Measurements from ENCODE around the gene CR1.
"Not testable (repeated sequence)": the region's sequence is repeated elsewhere in the genome, so short reads cannot be mapped to it uniquely, and the experiment has no call there.

Gene CR1

DNA sequence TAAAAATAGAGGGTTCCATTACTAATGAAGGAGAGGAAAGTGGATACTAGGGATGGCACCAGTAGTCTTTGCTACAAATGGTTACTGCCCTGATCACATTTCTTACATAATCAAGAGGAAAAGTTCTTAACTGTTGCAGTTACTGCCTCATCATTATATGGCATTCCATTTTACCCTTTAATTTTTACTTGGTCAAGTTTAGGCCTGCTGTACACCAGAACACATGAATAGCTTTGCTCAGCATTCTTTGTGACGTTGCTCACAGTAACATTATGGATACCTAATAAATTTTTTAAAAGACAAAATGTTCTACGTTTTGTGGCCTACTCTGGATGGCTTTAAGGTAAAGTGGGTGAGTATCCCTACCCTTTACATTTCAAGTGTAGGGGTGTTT lies 110.4 kb downstream of the CR1 start:
- no peak for TF ChIP-seq ZFX (IDR thresholded peaks at IDR 0.05; ENCODE audit: borderline replicate concordance)
- TF ChIP-seq, protein P1, sequence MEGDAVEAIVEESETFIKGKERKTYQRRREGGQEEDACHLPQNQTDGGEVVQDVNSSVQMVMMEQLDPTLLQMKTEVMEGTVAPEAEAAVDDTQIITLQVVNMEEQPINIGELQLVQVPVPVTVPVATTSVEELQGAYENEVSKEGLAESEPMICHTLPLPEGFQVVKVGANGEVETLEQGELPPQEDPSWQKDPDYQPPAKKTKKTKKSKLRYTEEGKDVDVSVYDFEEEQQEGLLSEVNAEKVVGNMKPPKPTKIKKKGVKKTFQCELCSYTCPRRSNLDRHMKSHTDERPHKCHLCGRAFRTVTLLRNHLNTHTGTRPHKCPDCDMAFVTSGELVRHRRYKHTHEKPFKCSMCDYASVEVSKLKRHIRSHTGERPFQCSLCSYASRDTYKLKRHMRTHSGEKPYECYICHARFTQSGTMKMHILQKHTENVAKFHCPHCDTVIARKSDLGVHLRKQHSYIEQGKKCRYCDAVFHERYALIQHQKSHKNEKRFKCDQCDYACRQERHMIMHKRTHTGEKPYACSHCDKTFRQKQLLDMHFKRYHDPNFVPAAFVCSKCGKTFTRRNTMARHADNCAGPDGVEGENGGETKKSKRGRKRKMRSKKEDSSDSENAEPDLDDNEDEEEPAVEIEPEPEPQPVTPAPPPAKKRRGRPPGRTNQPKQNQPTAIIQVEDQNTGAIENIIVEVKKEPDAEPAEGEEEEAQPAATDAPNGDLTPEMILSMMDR (IDR thresholded peaks at IDR 0.05): no peak

DNA sequence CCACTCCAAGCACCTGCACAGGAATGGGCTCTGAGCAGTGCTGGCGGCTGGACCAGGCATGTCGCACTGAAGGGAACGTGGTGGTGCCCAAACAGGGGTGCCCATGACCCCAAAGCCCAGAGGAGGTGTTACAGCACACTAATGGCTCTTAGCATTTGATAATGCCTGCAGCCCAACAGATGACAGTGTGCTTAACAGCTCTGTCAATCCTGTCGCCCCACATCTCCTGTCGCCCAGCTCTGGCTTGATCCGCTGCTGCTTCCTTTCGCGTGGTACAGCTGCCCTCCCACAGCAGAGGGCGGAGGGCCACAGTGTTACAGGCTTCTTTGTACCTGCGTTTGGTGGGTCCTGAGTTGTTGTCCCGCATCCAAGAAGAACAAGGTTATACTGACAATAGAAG lies 116.8 kb downstream of the CR1 start:
- no peak for TF ChIP-seq ZFX (IDR thresholded peaks at IDR 0.05; ENCODE audit: borderline replicate concordance)
- TF ChIP-seq, protein P1 (IDR thresholded peaks at IDR 0.05): no peak
- no peak overlapping the region for H3K27ac ChIP-seq

More for the DNA sequence above, 110.4 kb downstream of the CR1 start:
- no peak overlapping the region for H3K27ac ChIP-seq

DNA sequence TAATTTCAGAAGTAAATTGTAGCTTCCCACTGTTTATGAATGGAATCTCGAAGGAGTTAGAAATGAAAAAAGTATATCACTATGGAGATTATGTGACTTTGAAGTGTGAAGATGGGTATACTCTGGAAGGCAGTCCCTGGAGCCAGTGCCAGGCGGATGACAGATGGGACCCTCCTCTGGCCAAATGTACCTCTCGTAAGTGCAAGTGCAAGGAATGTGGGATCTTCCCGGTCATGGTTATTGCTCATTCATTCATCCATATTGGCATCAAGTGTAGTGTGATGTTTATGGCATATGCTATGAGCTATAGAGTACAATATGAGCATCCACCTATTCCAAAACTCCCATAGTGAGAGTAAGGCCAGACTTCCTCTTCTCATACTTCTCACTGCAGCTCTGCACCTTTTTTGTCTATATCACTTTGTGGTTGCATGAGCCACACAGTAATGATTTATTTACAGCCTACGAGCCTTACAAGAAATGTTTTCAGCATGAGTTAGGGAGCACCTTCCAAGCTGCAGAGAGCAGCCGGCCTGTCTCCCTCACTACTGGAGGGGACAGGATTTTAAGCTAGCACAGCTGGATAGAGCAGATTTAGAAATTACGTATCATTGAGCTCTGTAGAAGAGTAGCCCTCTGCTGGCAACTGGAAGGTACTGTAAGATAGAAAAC lies 124.0 kb downstream of the CR1 start:
- TF ChIP-seq ZFX (IDR thresholded peaks at IDR 0.05; ENCODE audit: borderline replicate concordance): no peak
- TF ChIP-seq, protein P1 (IDR thresholded peaks at IDR 0.05): peak; percentile 92
- H3K27ac ChIP-seq: no peak overlapping the region

DNA sequence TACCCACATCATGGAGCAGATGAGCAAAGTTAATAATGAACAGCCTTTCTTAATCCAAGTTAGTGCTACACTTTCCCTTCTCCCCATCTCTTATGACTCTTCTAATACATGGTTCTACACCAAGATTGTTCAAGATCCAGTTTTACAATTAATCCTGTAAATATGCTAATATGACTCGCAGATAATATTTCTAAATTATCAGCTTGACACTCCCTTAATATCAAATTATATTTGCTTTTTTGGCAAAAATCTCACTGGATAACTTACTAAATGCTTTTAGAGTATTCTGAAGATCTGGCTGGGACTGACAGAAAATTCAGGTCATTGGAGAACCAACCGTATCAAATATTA lies 124.6 kb downstream of the CR1 start:
- TF ChIP-seq, protein P1 (IDR thresholded peaks at IDR 0.05): peak; percentile 66
- TF ChIP-seq ZFX (IDR thresholded peaks at IDR 0.05; ENCODE audit: borderline replicate concordance): no peak

DNA sequence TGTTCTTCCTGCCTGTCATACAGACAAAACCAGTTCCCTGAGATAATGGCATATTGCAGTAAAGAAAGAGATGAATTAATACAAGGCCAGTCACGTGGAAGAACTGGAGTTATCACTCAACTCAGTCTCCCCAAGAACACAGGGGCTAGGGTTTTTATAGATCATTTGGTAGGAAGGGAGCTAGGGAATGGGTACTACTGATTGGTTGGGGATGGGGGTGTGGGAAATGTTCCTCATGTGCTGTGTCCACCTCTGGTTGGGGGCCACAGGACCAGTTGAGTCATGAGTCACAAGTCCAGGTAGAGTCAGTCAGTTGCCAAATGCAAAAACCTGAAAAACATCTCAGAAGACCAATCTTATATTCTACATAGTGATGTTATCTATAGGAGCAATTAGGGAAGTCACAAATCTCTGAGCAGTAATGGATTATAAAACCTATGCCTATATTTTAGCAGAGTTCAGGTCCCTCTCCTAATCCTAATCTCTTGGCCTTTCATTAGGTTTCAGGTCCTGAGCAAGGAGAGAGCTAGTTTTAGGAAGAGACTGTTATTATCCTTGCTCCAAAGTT lies 129.6 kb downstream of the CR1 start:
- not testable (repeated sequence) for H3K27ac ChIP-seq

More for the DNA sequence above, 124.6 kb downstream of the CR1 start:
- no peak overlapping the region for H3K27ac ChIP-seq

DNA sequence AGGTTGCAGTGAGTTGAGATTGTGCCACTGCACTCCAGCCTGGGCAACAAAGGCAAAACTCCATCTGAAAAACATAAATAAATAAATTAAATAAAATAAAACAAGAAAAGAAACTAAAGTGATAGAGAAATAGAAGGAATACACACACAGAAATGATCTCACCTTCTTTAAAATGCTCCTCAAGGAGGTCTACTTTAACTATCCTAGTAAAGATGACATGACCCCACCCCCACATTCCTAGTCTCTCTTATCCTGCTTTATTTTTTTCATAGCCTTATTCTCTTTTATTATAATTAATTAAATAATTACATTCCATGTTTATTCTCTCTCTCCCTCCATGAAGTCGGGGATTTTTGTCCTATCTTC lies 131.0 kb downstream of the CR1 start:
- no peak overlapping the region for H3K27ac ChIP-seq
- TF ChIP-seq ZFX (IDR thresholded peaks at IDR 0.05; ENCODE audit: borderline replicate concordance): no peak
- TF ChIP-seq, protein P1 (IDR thresholded peaks at IDR 0.05): no peak

DNA sequence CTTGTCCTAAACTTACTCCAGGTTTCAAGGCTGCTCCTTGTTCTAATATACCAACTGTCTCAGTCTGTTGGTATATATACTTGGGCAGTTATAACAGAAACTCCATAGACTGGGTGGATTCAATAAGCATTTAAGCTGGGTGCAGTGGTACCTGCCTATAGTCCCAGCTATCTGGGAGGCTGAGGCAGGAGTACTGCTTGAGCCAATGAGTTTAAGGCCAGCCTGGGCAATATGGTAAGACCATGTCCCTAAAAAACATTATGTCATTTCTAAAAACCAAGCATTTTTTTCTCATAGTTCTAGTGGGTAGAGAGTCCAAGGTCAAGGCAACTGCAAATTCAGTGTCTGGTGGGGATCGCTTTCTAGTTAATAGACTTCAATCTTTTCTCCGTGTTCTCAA lies 131.5 kb downstream of the CR1 start:
- TF ChIP-seq, protein P1 (IDR thresholded peaks at IDR 0.05): no peak
- TF ChIP-seq ZFX (IDR thresholded peaks at IDR 0.05; ENCODE audit: borderline replicate concordance): no peak

DNA sequence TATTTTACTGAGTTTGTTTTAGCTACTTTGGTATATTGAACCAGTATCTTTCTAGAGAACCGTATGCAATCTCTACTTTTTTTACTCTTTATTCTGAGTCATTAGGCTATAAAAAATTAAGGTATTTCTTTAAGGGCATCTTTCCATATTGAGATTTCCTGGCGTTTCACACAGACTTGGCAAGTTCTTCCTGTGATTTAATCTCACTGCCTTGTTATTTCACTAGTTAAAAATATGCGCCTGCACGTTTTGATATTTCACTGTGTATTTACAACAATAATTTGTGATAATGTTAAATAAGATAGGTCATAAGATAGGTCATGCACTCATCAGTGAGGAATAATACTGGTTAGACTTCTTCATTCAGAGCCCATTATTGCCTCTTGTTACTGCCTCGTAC lies 132.8 kb downstream of the CR1 start:
- no peak overlapping the region for H3K27ac ChIP-seq
- no peak for TF ChIP-seq ZFX (IDR thresholded peaks at IDR 0.05; ENCODE audit: borderline replicate concordance)
- TF ChIP-seq, protein P1 (IDR thresholded peaks at IDR 0.05): no peak

More for the DNA sequence above, 131.5 kb downstream of the CR1 start:
- H3K27ac ChIP-seq: no peak overlapping the region
